D341Med (cell line): ENCODE measurements around the gene PPIL4.
"Not testable (repeated sequence)": the region's sequence is repeated elsewhere in the genome, so short reads cannot be mapped to it uniquely, and the experiment has no call there.

ENCODE experiments used
- DNase-seq: peaks from one replicate; pipeline ENCODE4 v3.0.0; 2012; ENCODE audit warnings: low spot score

The PPIL4 gene

GRCh38 chr6:149529650-149530049, 16.2 kb downstream of the PPIL4 start:
- no peak for DNase-seq

- DNase-seq: no peak
Measured at GRCh38 chr6:149515494-149515893, 30.3 kb downstream of the PPIL4 start.

GRCh38 chr6:149513915-149514314, 31.9 kb downstream of the PPIL4 start:
- no peak for DNase-seq

GRCh38 chr6:149510793-149511512, 34.9 kb downstream of the PPIL4 start:
- DNase-seq: no peak

DNA sequence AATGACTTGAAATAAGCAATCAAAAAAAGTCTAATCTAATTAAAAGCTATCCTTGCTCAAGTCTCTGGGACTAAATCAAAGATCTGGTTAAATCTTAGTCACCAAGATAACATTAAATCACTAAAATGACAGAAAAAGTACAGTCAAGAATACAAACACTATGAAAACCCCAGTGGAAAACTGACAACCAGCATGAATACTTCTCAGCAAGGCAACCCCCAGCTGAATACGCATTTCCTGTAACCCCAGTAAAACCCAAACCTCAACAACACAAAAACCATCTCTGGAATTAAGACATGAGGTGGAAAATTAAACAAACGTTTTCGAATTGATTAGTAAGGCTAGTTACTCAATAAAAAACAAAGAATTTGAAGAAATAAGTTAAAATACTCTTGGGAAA, 37.4 kb downstream of the PPIL4 start:
- no peak for DNase-seq

DNA sequence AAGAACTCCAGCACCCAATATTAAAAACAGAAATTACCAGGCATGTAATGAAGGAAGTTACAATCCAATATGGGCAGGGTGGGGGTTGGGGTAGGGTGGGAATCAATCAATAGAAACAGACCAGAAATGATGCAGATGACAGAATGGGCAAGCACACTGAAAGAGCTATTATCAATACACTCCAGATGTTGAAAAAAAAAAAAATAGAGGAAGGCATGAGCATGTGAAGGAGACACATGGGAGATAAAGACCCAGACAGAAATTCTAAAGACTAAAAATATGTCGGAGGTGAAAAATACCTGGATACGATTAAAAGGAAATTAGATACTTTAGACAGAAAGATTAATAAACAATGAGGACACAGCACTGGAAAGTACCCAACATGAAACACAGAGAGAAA, 42.0 kb downstream of the PPIL4 start:
- DNase-seq: no peak

DNA sequence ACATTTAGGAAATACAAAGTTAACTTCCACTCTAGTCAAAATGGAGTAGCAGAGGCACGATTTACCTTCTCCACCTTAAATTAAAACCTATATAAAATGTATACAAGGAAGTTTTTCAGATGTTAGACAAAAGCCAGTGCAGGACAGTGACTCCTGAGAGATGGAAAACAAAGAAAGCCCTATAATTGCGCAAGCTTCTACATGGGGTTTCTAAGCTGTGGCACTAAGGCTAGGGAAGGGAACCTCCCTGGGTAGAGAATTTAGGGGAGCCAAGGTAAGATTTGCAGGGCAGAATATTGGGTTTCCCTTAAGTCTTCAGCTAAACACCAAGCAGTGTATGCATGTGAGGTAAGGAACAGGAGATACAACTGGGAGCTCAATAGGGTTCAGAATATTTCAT, 42.6 kb downstream of the PPIL4 start:
- DNase-seq: no peak

GRCh38 chr6:149501768-149502167, 44.1 kb downstream of the PPIL4 start:
- DNase-seq: no peak

DNA sequence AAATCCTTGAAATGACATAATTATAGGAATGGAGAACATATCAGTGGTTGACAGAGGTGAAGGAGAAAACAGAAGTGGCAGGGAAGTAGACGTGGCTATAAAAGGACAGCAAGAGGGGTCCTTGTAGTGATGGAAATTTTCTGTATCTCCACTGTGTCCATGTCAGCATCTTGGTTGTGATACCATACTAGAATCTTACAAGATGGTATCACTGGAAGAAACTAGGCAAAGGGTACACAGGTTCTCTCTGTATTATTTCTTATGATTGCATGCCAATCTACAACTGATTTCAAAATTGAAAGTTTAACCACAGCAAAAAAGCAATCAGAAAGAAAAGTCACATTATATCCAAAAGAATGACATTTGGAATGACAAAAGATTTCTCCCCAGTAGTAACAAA, 44.6 kb downstream of the PPIL4 start:
- DNase-seq: no peak

- DNase-seq: no peak
Measured at GRCh38 chr6:149500096-149500495, 45.7 kb downstream of the PPIL4 start.

- no peak for DNase-seq
Measured at GRCh38 chr6:149499066-149499465, 46.8 kb downstream of the PPIL4 start.

DNA sequence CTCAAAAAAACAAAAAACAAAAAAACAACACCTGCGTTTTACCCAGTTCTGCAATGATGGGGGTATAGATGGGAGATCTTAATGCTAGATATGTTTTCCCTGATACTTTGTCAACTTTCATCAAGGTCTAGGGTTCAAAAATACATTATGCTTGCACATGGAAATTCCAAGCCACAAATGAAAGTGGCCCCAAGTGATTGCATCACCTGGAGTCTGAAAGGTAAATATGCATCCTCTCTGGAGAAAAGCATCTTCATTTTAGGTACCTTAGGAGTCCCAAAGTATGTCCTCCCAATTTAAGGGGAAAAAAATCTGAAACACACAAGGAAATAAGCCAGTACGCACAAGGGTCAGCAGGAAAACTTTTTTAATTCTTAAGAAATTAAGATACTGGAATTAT, 48.5 kb downstream of the PPIL4 start:
- no peak for DNase-seq

GRCh38 chr6:149496597-149496996, 49.2 kb downstream of the PPIL4 start:
- not testable (repeated sequence) for DNase-seq

DNA sequence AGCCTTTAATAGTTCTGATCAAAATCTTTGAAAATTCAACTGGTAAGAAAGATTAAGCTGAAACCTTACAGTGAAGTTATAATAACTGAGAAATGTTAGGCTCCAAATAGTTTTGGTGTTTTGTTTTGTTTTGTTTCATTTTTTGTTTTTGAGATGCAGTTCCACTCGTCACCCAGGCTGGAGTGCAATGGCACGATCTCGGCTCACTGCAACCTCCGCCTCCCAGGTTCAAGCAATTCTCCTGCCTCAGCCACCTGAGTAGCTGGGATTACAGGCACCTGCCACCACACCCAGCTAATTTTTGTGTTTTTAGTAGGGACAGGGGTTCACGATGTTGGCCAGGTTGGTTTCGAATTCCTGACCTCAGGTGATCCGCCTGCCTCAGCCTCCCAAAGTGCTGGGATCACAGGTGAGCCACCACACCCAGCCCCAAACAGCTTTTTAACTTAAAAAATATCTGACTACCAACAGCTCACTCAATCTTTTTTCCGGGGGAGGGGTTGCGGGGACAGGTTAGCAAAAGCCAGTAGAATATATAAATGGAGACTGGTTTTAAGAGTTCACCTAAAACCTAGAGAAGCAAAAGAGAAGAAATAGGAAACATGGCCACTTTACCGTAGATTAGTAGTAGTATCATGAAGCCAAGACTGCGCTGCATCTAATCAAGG, 50.4 kb downstream of the PPIL4 start:
- DNase-seq: not testable (repeated sequence)

DNA sequence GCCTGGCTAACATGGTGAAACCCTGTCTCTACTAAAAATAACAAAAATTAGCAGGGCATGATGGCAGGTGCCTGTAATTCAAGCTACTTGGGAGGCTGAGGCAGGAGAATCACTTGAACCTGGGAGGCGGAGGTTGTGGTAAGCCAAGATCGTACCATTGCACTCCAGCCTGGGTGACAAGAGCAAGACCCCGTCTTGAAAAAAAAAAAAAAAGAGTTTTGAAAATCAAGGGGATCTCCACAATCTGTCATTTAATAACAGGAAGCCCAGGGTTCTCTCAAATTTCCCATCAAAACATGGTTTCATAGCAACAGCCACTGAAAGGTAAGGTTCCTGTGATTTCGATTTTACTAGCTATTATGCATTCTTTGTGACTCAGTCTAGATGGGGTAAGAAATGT, 51.0 kb downstream of the PPIL4 start:
- not testable (repeated sequence) for DNase-seq

DNA sequence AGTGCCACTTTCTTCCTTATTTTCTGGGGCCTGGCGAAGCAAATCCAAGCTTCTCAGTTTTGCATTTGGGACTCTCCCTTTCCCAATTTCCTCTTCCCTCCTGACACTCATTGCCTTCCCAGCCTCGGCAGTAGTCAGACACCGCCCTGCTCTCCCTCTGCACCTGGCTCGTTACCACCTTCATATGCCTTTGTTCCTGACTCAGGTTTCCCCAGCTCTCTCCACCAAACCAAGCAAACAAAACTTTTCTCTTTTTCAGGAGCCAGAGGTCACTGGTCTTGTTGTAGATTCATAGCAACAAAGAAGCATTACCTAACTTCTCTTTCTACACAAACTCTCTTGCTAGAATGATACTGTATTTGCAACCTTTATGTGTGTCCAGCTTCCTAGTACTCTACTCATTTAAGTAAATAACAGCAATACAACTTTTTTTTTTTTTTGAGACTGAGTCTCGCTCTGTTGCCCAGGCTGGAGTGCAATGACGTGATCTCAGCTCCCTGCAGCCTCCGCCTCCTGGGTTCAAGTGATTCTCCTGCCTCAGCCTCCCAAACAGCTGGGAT, 52.0 kb downstream of the PPIL4 start:
- no peak for DNase-seq

- no peak for DNase-seq
Measured at GRCh38 chr6:149492798-149493343, 53.0 kb downstream of the PPIL4 start.

GRCh38 chr6:149489967-149490366, 55.9 kb downstream of the PPIL4 start:
- no peak for DNase-seq

GRCh38 chr6:149488815-149489214, 57.0 kb downstream of the PPIL4 start:
- DNase-seq: no peak

DNA sequence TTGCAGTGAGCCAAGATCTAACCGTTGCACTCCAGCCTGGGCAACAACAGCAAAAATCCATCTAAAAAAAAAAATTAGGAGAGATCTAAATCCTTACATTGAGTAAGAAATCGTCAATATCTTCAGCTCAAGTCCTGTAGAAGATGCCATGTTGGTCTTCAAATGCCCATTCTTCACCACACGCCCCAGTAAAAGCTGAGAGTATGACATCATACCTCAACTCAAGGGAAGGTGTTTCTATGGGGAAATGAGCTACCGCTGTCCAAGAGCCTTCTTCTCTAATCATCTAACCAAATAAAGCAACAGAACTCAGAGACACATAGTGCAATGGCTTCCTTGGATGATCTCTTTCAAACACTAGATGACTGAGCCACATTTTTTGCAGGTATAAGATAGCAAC, 58.5 kb downstream of the PPIL4 start:
- no peak for DNase-seq

DNA sequence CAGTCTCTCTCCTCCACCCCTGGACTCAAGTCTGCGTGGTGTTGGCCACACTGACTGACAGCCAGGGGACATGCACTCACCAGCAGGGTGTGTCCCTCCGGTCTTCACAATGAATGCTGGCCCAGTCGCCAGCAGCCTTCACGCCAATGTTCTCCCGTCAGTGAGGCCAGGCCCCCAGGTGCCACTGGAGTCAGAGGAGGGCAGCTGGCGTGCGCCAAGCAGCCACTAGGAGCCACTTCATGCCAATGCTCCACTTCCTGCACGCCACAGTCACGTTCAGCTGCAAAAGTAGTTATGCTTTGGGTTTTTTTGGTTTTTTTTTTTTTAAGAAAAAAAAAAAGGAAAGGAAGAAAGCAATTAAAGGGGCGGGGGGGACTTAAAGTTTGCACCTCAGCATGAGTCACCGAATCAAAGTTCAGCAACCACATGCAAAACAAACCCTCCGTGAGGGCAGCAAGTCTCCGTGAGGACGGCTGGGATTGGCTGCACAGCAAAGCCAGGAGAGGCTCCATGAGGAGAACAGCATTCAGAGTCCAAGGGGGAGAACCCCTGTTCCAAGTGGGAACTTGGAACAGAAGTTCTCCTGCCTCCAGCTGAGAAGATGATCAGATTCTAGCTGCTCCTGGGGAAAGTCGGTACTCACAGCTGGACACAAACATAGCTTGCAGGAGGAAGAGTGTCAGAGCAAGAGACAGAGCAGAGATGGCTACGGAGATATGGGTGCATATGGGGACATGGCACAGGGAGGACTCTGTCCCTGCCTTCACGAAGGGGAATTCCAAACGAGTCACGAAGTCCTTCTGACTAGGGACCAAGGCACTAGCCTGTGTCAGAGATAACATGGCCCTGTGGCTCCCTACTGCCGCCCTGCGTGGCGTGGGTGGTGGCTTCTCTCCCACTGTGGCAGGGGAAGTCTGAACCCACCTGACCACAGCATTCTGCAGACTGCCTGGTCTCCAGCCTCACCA, 60.8 kb downstream of the PPIL4 start, which contains the start of gene ZC3H12D:
Gene ZC3H12D, minus strand, starts transcription at position 282 of the 968 bp plus-strand sequence. CDS start 10,471 bp downstream, outside the sequence.
- DNase-seq: no peak
